GF-D8 (cell line): ENCODE results near the gene RALB.

ENCODE experiments used
- DNase-seq: peaks from one replicate; lab custom pipeline; 2025; lab: John Stamatoyannopoulos, UW

Gene RALB

GRCh38 chr2:120262761-120263428 lies 10.2 kb downstream of the RALB start:
- no peak for DNase-seq

- no peak for DNase-seq
These were observed 12.4 kb downstream of the RALB start for GRCh38 chr2:120265006-120265405.

GRCh38 chr2:120267348-120267747 lies 14.7 kb downstream of the RALB start:
- no peak for DNase-seq

GRCh38 chr2:120269076-120269744 lies 16.6 kb downstream of the RALB start:
- DNase-seq = peak; percentile 64

DNA sequence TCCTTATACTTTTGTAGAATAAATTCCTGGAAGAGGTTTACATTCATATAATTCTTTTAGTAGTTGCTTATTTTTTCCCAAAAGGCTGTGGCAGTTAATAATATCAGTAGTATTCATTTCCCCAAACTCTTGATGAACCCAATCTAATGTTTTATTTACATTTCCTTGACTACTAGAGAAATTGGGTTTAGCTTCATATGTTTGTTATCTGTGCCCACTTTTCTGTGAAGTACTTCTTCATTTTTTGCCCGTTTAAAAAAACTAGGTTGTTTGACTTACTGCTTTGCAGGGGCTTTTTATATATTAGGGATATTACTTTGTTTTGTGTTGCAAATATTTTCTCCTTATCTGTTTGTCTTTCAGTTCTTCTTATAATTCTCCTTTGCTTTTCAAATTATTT lies 17.2 kb downstream of the RALB start:
- no peak for DNase-seq

DNA sequence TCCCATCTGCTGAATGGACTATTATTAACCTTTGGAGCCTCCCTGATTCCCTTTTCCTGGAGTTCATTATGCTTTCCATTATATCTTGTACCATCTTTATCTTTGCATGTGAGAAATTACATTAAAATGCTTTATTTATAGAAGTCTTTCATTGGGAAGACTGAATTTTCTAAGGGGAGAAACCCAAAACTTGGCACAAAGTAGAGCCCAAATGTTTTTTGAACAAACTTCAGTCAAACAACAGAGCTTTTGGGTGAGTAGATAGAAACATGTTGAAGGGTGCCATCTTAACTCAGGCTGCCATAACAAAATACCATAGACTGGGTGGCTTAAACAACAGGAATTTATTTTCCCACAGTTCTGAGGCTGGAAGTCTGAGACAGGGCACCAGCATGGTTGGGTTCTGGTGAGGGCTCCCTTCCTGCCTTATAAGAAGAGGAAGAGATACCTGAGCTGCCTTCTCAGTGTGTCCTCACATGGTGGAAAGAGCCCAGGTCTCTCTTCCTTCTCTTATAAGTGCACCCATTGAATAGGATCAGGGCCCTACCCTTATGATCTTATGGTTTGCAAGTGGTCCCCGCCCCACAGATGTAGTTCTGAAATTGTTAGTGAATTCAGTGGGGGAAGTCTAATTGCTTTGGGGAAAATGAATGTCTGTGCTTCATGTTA lies 19.2 kb downstream of the RALB start:
- DNase-seq = no peak

DNA sequence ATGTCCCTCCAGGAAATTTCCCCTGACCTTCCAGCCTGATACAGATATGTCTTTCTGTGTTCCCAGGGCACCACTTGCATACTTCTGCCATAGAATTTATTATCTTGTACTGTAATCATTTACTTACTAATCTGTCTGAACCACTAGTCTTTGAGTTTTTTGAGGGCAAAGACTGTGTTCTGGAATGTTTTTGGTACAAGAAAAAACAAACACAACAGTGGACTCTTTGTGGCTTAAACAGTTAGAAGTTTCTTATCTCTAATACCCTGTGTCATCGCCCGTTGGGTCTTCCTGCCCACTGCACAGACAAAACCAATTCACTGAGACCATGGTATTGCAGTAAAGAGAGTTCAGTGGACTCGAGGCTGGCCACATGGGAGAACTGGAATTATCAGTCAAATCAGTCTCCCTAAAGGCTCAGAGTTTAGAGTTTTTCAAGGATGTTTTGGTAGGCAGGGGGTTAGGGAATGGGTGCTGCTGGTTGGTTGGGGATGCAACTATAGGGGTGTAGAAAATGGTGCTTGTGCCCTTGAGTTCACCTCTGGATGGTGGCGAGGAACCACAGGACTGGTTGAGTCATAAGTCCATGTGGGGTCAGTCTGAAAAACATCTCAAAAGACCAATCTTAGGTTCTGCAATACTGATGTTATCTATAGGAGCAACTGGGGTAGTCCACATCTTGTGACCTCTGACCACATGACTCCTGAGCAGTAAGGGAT lies 20.3 kb downstream of the RALB start:
- DNase-seq = peak; percentile 13

DNA sequence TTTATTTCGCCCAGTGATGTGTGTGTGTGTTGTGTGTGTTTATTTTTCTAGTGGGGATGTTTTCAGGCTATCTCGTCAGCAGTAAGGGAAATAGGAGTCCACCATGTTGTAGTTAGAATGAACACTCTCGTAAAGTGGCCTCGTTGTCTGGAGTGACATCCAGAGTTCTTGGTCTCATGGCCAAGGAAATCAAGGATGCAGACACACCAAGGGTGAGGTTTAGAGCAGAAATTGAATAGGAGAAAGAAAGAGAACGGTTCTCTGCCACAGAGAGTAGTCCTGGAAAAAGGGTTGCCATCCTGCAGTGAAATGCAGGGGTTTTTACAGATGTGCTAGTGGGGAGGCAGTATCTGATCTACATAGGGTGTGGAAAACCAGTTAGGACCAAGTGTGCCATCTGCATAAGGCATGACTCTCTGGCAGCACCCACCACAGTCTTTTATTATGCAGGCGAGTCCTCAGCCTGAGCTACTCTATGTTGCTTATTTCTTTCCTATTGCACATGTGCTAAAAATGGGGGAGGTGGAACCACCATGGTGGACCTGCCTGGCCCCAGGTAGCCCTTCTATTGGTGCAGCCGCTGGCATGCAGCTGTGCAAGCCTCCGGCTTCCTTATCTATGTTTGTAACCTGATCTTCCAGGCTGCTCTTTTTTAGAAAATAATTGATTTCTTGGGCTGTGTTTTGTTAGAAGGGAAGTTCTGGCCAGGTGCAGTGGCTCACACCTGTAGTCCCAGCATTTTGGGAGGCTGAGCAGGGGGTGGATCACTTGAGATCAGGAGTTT lies 23.2 kb downstream of the RALB start:
- DNase-seq = no peak

GRCh38 chr2:120277505-120278205 lies 25.0 kb downstream of the RALB start:
- DNase-seq = no peak

DNA sequence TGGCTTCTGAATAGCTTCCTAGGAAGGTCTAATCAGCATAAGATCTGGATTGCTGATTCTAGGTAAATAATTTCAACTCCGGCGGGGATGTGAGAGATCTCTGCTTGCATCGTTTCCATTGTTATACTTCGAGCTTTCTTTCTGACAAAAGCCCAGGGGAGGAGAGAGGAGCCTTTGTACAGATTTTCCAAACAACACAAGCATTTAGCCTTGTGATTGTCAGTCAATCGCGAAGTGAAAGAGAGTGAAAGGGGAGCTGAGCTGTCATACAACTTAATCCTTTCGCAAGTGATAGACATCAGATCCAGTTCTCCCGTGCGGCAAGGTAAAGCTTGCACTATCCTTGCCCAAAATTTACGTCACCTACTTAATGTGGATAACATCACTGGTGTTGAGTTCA lies 26.2 kb downstream of the RALB start:
- DNase-seq = no peak

GRCh38 chr2:120279708-120280107 lies 27.1 kb downstream of the RALB start:
- peak; percentile 17 for DNase-seq

DNA sequence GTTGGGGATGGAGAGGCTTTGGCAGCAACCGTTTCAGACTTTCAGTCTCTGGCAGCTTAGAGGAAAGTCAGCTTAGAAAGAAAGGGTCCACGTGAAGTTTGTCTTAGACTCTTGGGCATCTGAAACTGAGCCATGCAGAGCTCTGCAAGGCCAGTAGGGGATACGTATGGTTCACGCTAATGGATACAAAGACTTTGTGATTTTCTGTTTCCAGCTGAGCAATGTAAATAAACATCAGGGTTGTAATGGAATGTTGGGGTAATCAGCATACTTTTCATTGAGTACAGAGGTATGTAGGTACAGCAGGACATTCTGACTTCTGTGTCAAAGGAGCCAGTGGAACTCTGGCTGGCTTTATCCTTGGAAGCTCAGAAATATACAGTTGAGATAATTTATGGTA lies 31.0 kb downstream of the RALB start:
- no peak for DNase-seq

DNA sequence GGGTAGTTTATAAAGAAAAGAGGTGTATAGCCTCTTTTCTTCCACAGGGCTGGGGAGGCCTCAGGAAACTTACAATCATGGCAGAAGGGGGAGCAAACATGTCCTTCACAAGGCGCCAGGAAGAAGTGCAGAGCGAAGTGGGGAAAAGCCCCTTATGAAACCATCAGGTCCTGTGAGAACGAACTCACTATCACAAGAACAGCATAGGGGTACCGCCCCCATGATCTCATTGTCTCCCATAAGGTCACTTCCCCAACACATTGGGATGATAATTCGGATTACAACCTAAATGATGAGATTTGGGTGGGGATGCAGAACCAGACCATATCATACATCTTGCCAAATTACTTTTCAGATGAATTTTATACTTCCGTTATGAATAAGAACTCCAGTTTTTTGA lies 32.4 kb downstream of the RALB start:
- DNase-seq = no peak

DNA sequence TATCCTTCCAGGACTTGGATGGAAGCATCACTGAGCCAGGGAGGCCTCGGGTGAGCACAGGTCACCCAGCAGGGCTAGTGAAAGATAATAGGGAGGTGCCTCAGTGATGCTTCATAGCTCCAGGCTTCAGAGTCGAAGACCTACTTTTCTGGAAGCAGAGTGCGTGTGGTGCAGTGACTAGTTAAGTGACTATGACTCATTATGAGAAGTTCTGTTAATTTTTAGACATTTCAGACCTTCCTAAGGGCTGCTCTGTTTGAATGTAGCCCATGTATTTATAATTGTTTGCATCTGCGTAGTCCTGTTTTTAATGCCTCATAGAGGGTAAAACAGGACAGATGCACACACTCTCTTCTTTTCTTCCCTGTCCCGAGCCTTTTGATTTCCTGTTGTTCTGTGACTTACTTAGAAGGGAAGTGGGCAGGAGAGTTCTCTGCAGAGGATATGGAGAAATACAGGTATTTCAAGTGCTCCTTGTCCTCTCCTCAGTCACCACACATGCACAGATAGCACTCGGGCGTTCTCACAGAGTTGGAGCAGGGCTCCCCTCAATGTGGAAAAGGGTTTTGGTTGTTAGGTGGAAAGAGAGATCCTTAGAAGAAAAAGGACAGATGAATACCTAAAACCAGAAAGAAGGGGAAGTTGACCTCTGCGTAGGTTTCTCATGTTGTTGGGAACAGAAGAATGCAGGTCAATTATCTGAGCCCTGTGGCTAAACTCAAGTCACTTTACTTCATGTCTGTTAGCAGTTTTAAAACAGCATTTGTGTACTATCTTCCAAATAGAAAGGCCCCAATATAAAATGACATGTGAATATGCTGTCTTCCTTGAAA lies 34.7 kb downstream of the RALB start:
- peak; percentile 61 for DNase-seq

DNA sequence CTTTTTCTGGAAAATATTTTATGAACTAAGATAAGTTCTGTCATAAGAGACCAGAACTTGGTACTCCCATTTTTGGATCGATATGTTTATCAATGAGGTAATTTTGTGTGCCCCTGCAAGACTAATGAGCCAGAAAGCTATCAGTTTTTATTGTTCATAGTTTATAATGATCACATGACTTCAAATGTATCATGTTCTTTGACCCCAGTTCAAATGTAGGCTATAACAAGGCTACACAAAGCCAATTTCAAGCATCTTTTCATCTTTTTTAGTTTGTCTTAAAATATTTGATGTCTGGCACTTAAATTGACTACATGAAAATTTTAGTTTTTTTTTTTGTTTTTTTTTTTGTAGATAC lies 35.3 kb downstream of the RALB start:
- no peak for DNase-seq

DNA sequence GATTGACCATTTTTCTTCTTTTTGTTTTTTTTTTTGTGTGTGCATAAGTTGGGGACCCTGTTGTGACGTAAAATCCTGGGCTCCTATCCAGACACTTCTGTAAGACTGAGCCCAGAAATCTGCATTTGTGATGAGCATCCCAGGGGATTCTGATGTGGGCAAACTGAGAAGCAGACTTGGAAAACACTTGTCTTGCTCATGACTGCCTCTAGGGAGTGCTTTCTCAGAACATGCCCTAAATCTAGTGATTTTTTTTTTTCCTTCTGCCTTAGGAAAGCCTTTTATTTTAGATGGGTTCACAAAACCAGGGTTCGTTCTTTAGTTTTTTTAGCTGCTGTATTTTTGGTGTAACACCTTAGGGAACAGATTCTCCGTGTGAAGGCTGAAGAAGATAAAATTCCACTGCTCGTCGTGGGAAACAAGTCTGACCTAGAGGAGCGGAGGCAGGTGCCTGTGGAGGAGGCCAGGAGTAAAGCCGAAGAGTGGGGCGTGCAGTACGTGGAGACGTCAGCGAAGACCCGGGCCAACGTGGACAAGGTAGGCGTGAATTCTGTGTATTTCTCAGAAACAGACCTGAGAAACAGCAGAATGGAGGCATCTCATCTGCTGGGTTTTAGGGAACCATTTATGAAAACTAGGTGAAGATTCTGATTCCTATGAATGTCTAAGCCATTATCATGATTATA lies 36.7 kb downstream of the RALB start:
- no peak for DNase-seq

DNA sequence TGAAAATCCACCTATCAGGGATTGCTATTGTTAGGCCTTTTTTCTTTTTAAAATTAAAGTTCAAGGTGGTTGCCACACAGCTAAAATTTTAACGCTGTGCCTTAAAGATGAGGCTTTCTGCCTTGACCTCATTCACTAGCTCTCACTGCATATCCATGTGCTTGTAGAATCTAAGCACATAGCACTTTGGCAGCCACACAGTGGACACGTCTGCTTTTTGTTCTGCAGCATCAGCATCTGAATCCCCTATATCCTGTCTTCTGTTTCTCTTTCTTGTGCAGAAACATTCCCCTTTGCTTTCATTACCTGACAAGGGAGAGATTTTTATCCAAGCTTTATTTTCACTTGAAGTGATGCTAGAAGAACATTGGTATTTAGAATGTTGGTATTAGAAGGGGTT lies 38.1 kb downstream of the RALB start:
- DNase-seq = no peak

DNA sequence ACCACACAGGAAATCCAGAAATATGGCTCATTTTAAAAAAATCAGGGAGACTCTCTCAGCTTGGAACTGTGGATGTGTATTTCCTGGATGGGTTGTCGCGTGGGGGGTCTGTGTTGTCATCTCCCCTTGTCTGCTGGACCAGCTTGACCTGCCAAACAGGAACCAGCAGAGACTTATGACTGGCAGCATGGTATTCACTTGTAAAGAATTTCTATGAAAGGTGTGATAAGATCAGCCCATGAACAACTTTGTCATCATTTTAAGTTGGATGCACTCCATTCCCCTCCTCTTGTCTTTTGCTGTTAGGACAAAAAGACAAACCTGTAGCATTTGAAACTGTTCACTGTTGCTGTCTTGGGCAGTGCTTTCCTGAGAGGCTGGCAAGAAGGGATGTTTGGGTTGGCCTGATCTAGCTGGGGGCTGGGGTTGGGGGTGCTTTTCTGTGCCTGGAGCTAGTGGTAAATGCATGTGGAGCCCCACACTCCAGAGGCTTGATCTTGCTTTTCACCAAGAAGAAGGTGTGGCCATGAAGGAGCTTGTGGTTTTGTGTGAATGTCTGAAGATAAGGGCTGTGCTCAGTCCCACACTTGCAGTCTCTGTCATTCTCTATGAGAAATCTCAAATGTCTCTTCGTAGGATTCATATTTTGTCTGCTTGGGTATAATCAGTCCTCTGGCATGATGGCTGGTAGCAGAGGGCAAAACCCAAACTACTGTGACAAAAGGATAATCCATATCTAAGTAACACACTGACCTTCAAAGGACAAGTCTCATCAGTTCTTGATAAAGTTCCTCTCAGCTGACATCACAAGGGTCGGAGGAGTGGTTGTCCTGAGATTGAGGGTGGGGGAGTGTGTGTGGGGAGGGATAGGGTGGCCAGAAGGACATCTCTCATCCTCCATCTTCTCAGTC lies 39.0 kb downstream of the RALB start:
- no peak for DNase-seq
